Neutrophil (primary cell): ENCODE measurements around the gene NLRX1.

Source experiments
- H3K27ac ChIP-seq: fragments of 200-600 bp; sonication (generic); 2 replicates; pipeline ENCODE4 v1.5.1; 2016; ENCODE audit warnings: mild to moderate bottlenecking, moderate library complexity
- H3K27me3 ChIP-seq: fragments of 200-600 bp; sonication (generic); 2 replicates; pipeline ENCODE4 v1.6.0; 2016; ENCODE audit warnings: mild to moderate bottlenecking
- H3K36me3 ChIP-seq: fragments of 200-600 bp; sonication (generic); 2 replicates; pipeline ENCODE4 v1.5.1; 2017
- H3K4me1 ChIP-seq, 2 experiments: fragments of 200-600 bp in 1 of 2; sonication (generic) in 1 of 2; 1 replicate in 1 of 2; 2 replicates in 1 of 2; pipeline versions ENCODE4 v1.5.1 to v1.6.1; 2013 to 2016; ENCODE audit warnings: low read depth in 1 of 2, low read length in 1 of 2, mild to moderate bottlenecking in 1 of 2, moderate library complexity in 1 of 2; ENCODE audit not compliant: control insufficient read depth in 1 of 2, insufficient read depth in 1 of 2
- H3K4me3 ChIP-seq, 2 experiments: fragments of 200-600 bp in 1 of 2; sonication (generic) in 1 of 2; 1 replicate in 1 of 2; 2 replicates in 1 of 2; pipeline ENCODE4 v1.5.1; 2013 to 2016; ENCODE audit warnings: low read depth in 1 of 2, low read length in 1 of 2, mild to moderate bottlenecking in 1 of 2, moderate library complexity in 1 of 2
- H3K9me3 ChIP-seq: fragments of 200-600 bp; sonication (generic); 2 replicates; pipeline ENCODE4 v1.5.1; 2016
- TF ChIP-seq, protein P1 (sequence below): fragments of 200-600 bp; sonication (generic); IDR thresholded peaks from 2 replicates; pipeline ENCODE4 v1.5.1; 2016; ENCODE audit warnings: antibody characterized with exemption

NLRX1 gene

GRCh38 chr11:119206511-119207414, 38.2 kb downstream of the NLRX1 start:
- TF ChIP-seq, protein P1, sequence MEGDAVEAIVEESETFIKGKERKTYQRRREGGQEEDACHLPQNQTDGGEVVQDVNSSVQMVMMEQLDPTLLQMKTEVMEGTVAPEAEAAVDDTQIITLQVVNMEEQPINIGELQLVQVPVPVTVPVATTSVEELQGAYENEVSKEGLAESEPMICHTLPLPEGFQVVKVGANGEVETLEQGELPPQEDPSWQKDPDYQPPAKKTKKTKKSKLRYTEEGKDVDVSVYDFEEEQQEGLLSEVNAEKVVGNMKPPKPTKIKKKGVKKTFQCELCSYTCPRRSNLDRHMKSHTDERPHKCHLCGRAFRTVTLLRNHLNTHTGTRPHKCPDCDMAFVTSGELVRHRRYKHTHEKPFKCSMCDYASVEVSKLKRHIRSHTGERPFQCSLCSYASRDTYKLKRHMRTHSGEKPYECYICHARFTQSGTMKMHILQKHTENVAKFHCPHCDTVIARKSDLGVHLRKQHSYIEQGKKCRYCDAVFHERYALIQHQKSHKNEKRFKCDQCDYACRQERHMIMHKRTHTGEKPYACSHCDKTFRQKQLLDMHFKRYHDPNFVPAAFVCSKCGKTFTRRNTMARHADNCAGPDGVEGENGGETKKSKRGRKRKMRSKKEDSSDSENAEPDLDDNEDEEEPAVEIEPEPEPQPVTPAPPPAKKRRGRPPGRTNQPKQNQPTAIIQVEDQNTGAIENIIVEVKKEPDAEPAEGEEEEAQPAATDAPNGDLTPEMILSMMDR = no peak
- H3K27me3 ChIP-seq = no peaks in the 10 kb centered on the region
- H3K9me3 ChIP-seq = no peaks in the 10 kb centered on the region
- peaks cover 55 to 59% of the 10 kb centered on the region in 2 experiments for H3K4me1 ChIP-seq
- H3K27ac ChIP-seq = peak overlapping the region; percentile 99
- H3K4me3 ChIP-seq = peak overlapping the region; percentile 81 to 98
- H3K36me3 ChIP-seq = peaks cover 4% of the 10 kb centered on the region

- Histone ChIP-seq H3K27ac (peak overlapping the region; percentile 99), H3K4me3 (peak overlapping the region; percentile 81 to 98), H3K36me3 (peaks cover 4% of the 10 kb centered on the region), H3K4me1 (peaks cover 55 to 62% of the 10 kb centered on the region in 2 experiments), H3K9me3 (no peaks in the 10 kb centered on the region), H3K27me3 (no peaks in the 10 kb centered on the region)
- TF ChIP-seq, protein P1 = no peak
These were observed 39.0 kb downstream of the NLRX1 start for GRCh38 chr11:119207415-119207960.

GRCh38 chr11:119209186-119209585, 40.7 kb downstream of the NLRX1 start:
- H3K27ac ChIP-seq = no peak overlapping the region
- no peaks in the 10 kb centered on the region for H3K27me3 ChIP-seq
- H3K4me3 ChIP-seq = no peak overlapping the region
- H3K4me1 ChIP-seq = peaks cover 56% of the 10 kb centered on the region in 2 experiments
- no peaks in the 10 kb centered on the region for H3K9me3 ChIP-seq
- TF ChIP-seq, protein P1 = no peak
- H3K36me3 ChIP-seq = peaks cover 4% of the 10 kb centered on the region

GRCh38 chr11:119210050-119210449, 41.5 kb downstream of the NLRX1 start:
- H3K4me1 ChIP-seq = peaks cover 47 to 48% of the 10 kb centered on the region in 2 experiments
- H3K27ac ChIP-seq = peak overlapping the region; percentile 58
- H3K4me3 ChIP-seq = no peak overlapping the region
- peaks cover 4% of the 10 kb centered on the region for H3K36me3 ChIP-seq
- H3K9me3 ChIP-seq = no peaks in the 10 kb centered on the region
- TF ChIP-seq, protein P1 = no peak
- no peaks in the 10 kb centered on the region for H3K27me3 ChIP-seq

GRCh38 chr11:119218141-119218878, 49.8 kb downstream of the NLRX1 start:
- peaks cover 17% of the 10 kb centered on the region for H3K36me3 ChIP-seq
- no peaks in the 10 kb centered on the region for H3K27me3 ChIP-seq
- H3K4me3 ChIP-seq = no peak overlapping the region
- peaks cover 0 to 6% of the 10 kb centered on the region in 2 experiments for H3K4me1 ChIP-seq
- H3K9me3 ChIP-seq = no peaks in the 10 kb centered on the region
- no peak overlapping the region for H3K27ac ChIP-seq
- TF ChIP-seq, protein P1 = no peak
